GM23248 (cell line): ENCODE results near the gene COQ9. TPM values are rescaled to one million over a fixed set of nuclear protein-coding genes. Genes with fewer than 3 reads are reported as not detected.
"Not testable (repeated sequence)": the region's sequence is repeated elsewhere in the genome, so short reads cannot be mapped to it uniquely, and the experiment has no call there.

ENCODE experiments used
- DNase-seq: peaks from one replicate; pipeline ENCODE4 v3.0.0-alpha.2; 2015
- H2AFZ ChIP-seq: fragments of 200-600 bp; sonication (generic); 2 replicates; pipeline ENCODE4 v1.6.1; 2016; ENCODE audit warnings: antibody characterized with exemption
- H3F3A ChIP-seq: fragments of 200-600 bp; sonication (generic); 2 replicates; pipeline ENCODE4 v1.6.1; 2016; ENCODE audit warnings: mild to moderate bottlenecking, antibody characterized with exemption, mixed run types; ENCODE audit not compliant: insufficient read depth
- H3K27ac ChIP-seq: fragments of 200-600 bp; sonication (generic); 2 replicates; pipeline ENCODE4 v1.5.1; 2016; ENCODE audit warnings: mild to moderate bottlenecking
- H3K27me3 ChIP-seq: fragments of 200-600 bp; sonication (generic); replicated peaks from 2 replicates; pipeline ENCODE4 v1.6.1; 2016; ENCODE audit warnings: mild to moderate bottlenecking; ENCODE audit not compliant: insufficient read depth
- H3K36me3 ChIP-seq: fragments of 200-600 bp; sonication (generic); 2 replicates; pipeline ENCODE4 v1.6.1; 2016; ENCODE audit warnings: low read depth, mild to moderate bottlenecking
- H3K4me1 ChIP-seq: fragments of 200-600 bp; sonication (generic); 2 replicates; pipeline ENCODE4 v1.6.1; 2016; ENCODE audit warnings: mild to moderate bottlenecking; ENCODE audit not compliant: insufficient read depth
- H3K4me2 ChIP-seq: fragments of 200-600 bp; sonication (generic); one replicate; pipeline ENCODE4 v1.6.1; 2016; ENCODE audit warnings: mild to moderate bottlenecking; ENCODE audit not compliant: unreplicated experiment
- H3K4me3 ChIP-seq: fragments of 200-600 bp; sonication (generic); 2 replicates; pipeline ENCODE4 v1.5.1; 2016; ENCODE audit warnings: mild to moderate bottlenecking
- H3K79me2 ChIP-seq: fragments of 200-600 bp; sonication (generic); 2 replicates; pipeline ENCODE4 v1.6.1; 2016; ENCODE audit warnings: mild to moderate bottlenecking; ENCODE audit not compliant: insufficient read depth
- H3K9ac ChIP-seq: fragments of 200-600 bp; sonication (generic); 2 replicates; pipeline ENCODE4 v1.6.1; 2016; ENCODE audit warnings: mild to moderate bottlenecking
- H3K9me2 ChIP-seq: fragments of 200-600 bp; sonication (generic); 2 replicates; pipeline ENCODE4 v1.6.1; 2016; ENCODE audit warnings: mixed run types, mild to moderate bottlenecking, moderate library complexity; ENCODE audit not compliant: insufficient read depth
- H3K9me3 ChIP-seq: fragments of 200-600 bp; sonication (generic); one replicate; pipeline ENCODE4 v1.6.1; 2017; ENCODE audit warnings: low read depth
- H4K20me1 ChIP-seq: fragments of 200-600 bp; sonication (generic); 2 replicates; pipeline ENCODE4 v1.6.0; 2016; ENCODE audit not compliant: insufficient read depth
- EZH2 ChIP-seq: fragments of 200-600 bp; sonication (generic); IDR thresholded peaks from 2 replicates; pipeline ENCODE4 v1.6.1; 2018; ENCODE audit warnings: antibody characterized with exemption, mild to moderate bottlenecking; ENCODE audit not compliant: insufficient read depth, poor library complexity, severe bottlenecking
- EZH2phosphoT487 ChIP-seq: fragments of 200-600 bp; sonication (generic); IDR thresholded peaks from 2 replicates; pipeline ENCODE4 v1.6.1; 2018; ENCODE audit warnings: antibody characterized with exemption, moderate library complexity, mild to moderate bottlenecking, low read depth; ENCODE audit not compliant: insufficient read depth
- WGBS, 2 experiments: methylation state at CpG; one replicate each; pipeline ENCODE4 v1.1.6; 2015 to 2017; ENCODE audit warnings: low lambda C conversion rate in 2 of 2, low coverage in 1 of 2; ENCODE audit errors: missing lambda C conversion rate in 2 of 2; 5-methylcytosine and 5-hydroxymethylcytosine counted together
- in situ Hi-C: fragments of 300-500 bp; cut with MboI; formaldehyde crosslinking; loops from 2 replicates; pipeline ENCODE4 v1.15.0; 2020
- polyA plus RNA-seq: library from polyadenylated mRNA; unstranded; fragments of >200 nt; fragmentation: Nextera tagmentation; extraction: Ambion mirVana; gene quantifications from 2 replicates; pipeline ENCODE4 v1.2.1, GENCODE V29; 2016
- total RNA-seq: library from RNA; depleted of rRNA; stranded (reverse); fragments of >200 nt; shearing (Covaris generic); gene quantifications from 2 replicates; pipeline ENCODE4 v1.2.3, GENCODE V29; 2014

The COQ9 gene
- total and polyA plus RNA-seq, 2 experiments from 2014 or later, result 41.3 to 41.8 TPM

GRCh38 chr16:57430955-57431354 lies 16.3 kb upstream of the COQ9 start:
- no peak overlapping the region for H3K4me2 ChIP-seq
- H3F3A ChIP-seq, result no peaks in the 10 kb centered on the region
- no peak for TF ChIP-seq EZH2phosphoT487
- TF ChIP-seq EZH2, result no peak
- no peaks in the 10 kb centered on the region for H3K4me1 ChIP-seq
- no peaks in the 10 kb centered on the region for H3K27me3 ChIP-seq
- H3K79me2 ChIP-seq, result no peaks in the 10 kb centered on the region
- WGBS, 2 experiments, result 73 to 74% methylated on average over 5 of the region's 5 CpGs
- no peak for DNase-seq
- no peak overlapping the region for H3K4me3 ChIP-seq
- no peak overlapping the region for H3K27ac ChIP-seq
- H3K9me2 ChIP-seq, result no peaks in the 10 kb centered on the region
- peaks cover 57% of the 10 kb centered on the region for H3K36me3 ChIP-seq
- no peaks in the 10 kb centered on the region for H3K9me3 ChIP-seq
- in situ Hi-C loops, result no loop called here
- H2AFZ ChIP-seq, result no peak overlapping the region
- H4K20me1 ChIP-seq, result no peaks in the 10 kb centered on the region
- no peak overlapping the region for H3K9ac ChIP-seq

- no peak for DNase-seq
- H2AFZ ChIP-seq, result no peak overlapping the region
- H4K20me1 ChIP-seq, result no peaks in the 10 kb centered on the region
- WGBS, 2 experiments, result 94 to 98% methylated on average over 2 of the region's 2 CpGs
- H3K79me2 ChIP-seq, result no peaks in the 10 kb centered on the region
- H3K4me2 ChIP-seq, result no peak overlapping the region
- H3K9ac ChIP-seq, result no peak overlapping the region
- H3K9me2 ChIP-seq, result no peaks in the 10 kb centered on the region
- peaks cover 66% of the 10 kb centered on the region for H3K36me3 ChIP-seq
- no peaks in the 10 kb centered on the region for H3K9me3 ChIP-seq
- no peak overlapping the region for H3K27ac ChIP-seq
- H3K4me3 ChIP-seq, result no peak overlapping the region
- TF ChIP-seq EZH2 (no peak), EZH2phosphoT487 (no peak)
- no peaks in the 10 kb centered on the region for H3K4me1 ChIP-seq
- H3K27me3 ChIP-seq, result no peaks in the 10 kb centered on the region
- H3F3A ChIP-seq, result no peaks in the 10 kb centered on the region
- in situ Hi-C loops, result no loop called here
These were observed 14.8 kb upstream of the COQ9 start for GRCh38 chr16:57432505-57432904.

- Histone ChIP-seq H3K4me3 (no peak overlapping the region), H3K9me3 (no peaks in the 10 kb centered on the region), H3K4me2 (no peak overlapping the region), H3F3A (no peaks in the 10 kb centered on the region), H3K79me2 (no peaks in the 10 kb centered on the region), H4K20me1 (no peaks in the 10 kb centered on the region), H3K36me3 (peaks cover 71% of the 10 kb centered on the region), H3K4me1 (no peaks in the 10 kb centered on the region), H3K9ac (no peak overlapping the region), H3K27ac (no peak overlapping the region), H3K9me2 (no peaks in the 10 kb centered on the region), H2AFZ (no peak overlapping the region), H3K27me3 (no peaks in the 10 kb centered on the region)
- in situ Hi-C loops, result no loop called here
- TF ChIP-seq EZH2 (no peak), EZH2phosphoT487 (no peak)
- no peak for DNase-seq
- WGBS, 2 experiments, result 96 to 97% methylated on average over 3 of the region's 3 CpGs
These were observed 14.3 kb upstream of the COQ9 start for GRCh38 chr16:57432989-57433388.

- DNase-seq, result no peak
- Histone ChIP-seq H3K27me3 (no peaks in the 10 kb centered on the region), H3K27ac (no peak overlapping the region), H3K9me2 (no peaks in the 10 kb centered on the region), H3K9ac (no peak overlapping the region), H3F3A (no peaks in the 10 kb centered on the region), H4K20me1 (no peaks in the 10 kb centered on the region), H3K36me3 (peaks cover 81% of the 10 kb centered on the region), H3K79me2 (no peaks in the 10 kb centered on the region; the same call in 1 of the 2 replicates), H3K4me1 (no peaks in the 10 kb centered on the region), H2AFZ (no peak overlapping the region), H3K4me2 (no peak overlapping the region), H3K4me3 (no peak overlapping the region), H3K9me3 (no peaks in the 10 kb centered on the region)
- WGBS, 2 experiments, result 97 to 100% methylated on average over 2 of the region's 2 CpGs
- no peak for TF ChIP-seq EZH2
- no peak for TF ChIP-seq EZH2phosphoT487
- in situ Hi-C loops, result no loop called here
These were observed 13.3 kb upstream of the COQ9 start for GRCh38 chr16:57434003-57434402.

GRCh38 chr16:57435838-57436237 lies 11.4 kb upstream of the COQ9 start:
- H2AFZ ChIP-seq, result no peak overlapping the region
- in situ Hi-C loops, result no loop called here
- peaks cover 10% of the 10 kb centered on the region for H3K79me2 ChIP-seq
- DNase-seq, result no peak
- no peaks in the 10 kb centered on the region for H3K27me3 ChIP-seq
- peaks cover 78% of the 10 kb centered on the region for H3K36me3 ChIP-seq
- no peaks in the 10 kb centered on the region for H3K9me3 ChIP-seq
- no peak overlapping the region for H3K4me3 ChIP-seq
- no peak overlapping the region for H3K4me2 ChIP-seq
- H3F3A ChIP-seq, result no peaks in the 10 kb centered on the region
- H3K9me2 ChIP-seq, result no peaks in the 10 kb centered on the region
- TF ChIP-seq EZH2 (no peak), EZH2phosphoT487 (no peak)
- 86 to 97% methylated on average over 1 of the region's 1 CpG for WGBS, 2 experiments
- no peak overlapping the region for H3K27ac ChIP-seq
- no peaks in the 10 kb centered on the region for H4K20me1 ChIP-seq
- no peaks in the 10 kb centered on the region for H3K4me1 ChIP-seq
- H3K9ac ChIP-seq, result no peak overlapping the region

- H3F3A ChIP-seq, H3K9me2 ChIP-seq, H3K4me3 ChIP-seq, H3K4me2 ChIP-seq, H3K4me1 ChIP-seq, H3K9me3 ChIP-seq, H3K27me3 ChIP-seq, H3K9ac ChIP-seq, H4K20me1 ChIP-seq, DNase-seq, H3K27ac ChIP-seq, H2AFZ ChIP-seq, in situ Hi-C loops: not testable (repeated sequence)
- Histone ChIP-seq H3K79me2 (peaks cover 51% of the 10 kb centered on the region), H3K36me3 (peaks cover 40% of the 10 kb centered on the region)
- WGBS, 2 experiments, result 92 to 97% methylated on average over 8 of the region's 8 CpGs
These were observed 7.3 kb upstream of the COQ9 start for GRCh38 chr16:57439947-57440346.

GRCh38 chr16:57440551-57440950 lies 6.7 kb upstream of the COQ9 start:
- H3F3A ChIP-seq, H3K9ac ChIP-seq, H4K20me1 ChIP-seq, in situ Hi-C loops, DNase-seq, H3K27ac ChIP-seq, H3K9me2 ChIP-seq, H3K4me2 ChIP-seq, H3K4me1 ChIP-seq, H3K4me3 ChIP-seq, H3K9me3 ChIP-seq, H3K27me3 ChIP-seq, H2AFZ ChIP-seq: not testable (repeated sequence)
- 96 to 99% methylated on average over 8 of the region's 8 CpGs for WGBS, 2 experiments
- H3K36me3 ChIP-seq, result peaks cover 36% of the 10 kb centered on the region
- H3K79me2 ChIP-seq, result peaks cover 57% of the 10 kb centered on the region
